Head of caudate nucleus (tissue), 42 donors: ENCODE results near the gene TOM1L2.
"Not testable (repeated sequence)": the region's sequence is repeated elsewhere in the genome, so short reads cannot be mapped to it uniquely, and the experiment has no call there.

ENCODE experiments used
- DNase-seq, 42 donors: peaks; one replicate each; pipeline versions ENCODE4 v3.0.0 to v3.0.0-alpha.2; 2020 to 2021; ENCODE audit warnings: mixed read lengths in 7 of 42
- intact Hi-C: fragments of 100-400 bp; cut with DNase I; formaldehyde crosslinking; loops from one replicate; pipeline ENCODE4 v1.15.0; 2022

The TOM1L2 gene

DNA sequence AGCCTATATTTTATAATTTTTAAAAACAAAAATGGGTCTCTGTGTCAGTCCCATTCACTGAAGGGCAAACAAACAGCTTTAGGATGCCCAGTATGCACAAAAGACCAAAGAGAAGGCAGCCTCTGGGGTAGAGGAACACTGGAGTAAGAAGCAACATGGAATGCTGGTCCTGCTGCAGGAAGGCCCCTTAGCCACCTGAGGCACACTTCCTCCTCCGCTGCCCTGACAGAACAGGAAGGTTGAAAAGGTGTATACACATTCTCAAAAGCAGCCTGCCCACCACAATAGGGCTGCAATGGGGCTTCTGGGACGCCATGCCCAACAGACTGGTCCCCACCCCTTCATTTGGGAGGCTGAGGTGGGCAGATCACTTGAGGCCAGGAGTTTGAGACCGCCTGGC, 19.5 kb downstream of the TOM1L2 start:
- DNase-seq: no peak
- intact Hi-C loops: no loop called here

DNA sequence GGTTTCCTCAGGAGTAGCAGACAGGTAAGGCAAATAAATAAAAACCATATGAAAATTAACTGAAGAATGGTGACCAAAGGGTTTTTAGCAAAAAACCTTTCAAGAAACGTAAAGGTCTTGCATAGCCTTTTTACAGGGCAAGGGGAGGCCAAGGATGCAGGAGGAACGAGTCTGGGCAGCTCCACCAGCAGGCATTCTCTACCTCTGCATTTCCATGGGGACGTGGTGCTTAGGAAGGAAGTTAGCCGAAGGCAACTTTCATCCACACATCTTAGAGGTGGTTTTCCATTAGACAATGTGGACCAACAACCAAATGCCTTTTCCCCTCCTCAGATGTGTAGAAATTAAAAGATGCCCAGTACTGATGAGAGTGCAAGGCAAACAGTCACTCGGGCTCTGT, 20.7 kb downstream of the TOM1L2 start:
- intact Hi-C loops: no loop called here
- DNase-seq: no peak

DNA sequence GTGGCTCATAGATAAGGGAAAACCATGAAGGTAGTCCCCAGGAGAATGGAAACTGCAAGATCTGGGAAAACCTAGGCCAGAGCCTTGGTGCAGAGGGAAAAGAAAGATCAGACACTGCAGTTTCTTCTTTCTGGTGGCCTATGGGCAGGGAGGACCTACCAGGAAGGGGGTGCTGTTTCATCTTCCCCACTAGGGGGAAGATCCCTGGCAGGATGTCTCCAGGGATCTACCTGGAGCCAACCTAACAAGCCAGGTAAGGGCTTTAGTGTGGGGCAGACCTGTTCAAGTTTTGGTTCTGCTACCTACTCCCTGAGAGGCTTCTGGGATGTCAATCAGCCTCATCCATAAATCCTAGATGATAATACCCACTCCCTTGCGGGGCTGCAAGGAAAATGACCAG, 21.4 kb downstream of the TOM1L2 start:
- intact Hi-C loops: no loop called here
- no peak for DNase-seq

DNA sequence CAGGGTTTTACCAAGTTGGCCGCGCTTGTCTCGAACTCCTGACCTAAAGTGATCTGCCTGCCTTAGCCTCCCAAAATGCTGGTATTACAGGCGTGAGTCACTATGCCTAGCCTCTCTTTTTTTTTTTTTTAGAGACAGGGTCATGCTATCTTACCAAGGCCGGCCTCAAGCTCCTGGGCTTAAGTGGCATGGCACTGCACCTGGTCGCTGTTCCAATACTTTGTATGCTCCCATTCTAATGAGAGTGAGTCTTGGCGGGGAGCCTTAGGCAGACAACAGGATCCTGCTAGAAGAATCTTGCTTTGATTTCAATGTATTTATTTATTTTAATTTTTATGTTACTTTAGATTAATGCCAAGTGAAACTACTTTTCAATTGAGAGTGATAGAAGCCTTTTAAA, 21.9 kb downstream of the TOM1L2 start:
- intact Hi-C loops: no loop called here
- no peak for DNase-seq

DNA sequence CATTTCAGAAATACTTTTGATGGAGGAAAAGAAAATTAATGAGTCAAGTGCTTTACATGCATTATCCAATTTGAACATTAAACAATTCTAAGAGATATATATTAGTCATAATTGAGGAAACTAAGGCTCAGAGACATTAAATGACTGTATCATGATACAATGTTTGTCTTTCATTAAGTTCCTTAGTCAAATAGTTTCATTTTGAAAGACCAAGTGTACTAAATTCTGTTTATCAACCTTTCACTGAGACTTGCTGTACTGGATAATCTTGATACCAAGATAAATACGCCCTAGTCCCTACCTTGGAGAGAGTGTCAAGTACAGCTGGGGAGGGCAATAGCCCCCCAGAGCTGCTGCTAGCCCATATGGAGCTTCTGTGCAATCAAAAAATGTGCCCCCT, 24.2 kb downstream of the TOM1L2 start:
- intact Hi-C loops: no loop called here
- no peak for DNase-seq

DNA sequence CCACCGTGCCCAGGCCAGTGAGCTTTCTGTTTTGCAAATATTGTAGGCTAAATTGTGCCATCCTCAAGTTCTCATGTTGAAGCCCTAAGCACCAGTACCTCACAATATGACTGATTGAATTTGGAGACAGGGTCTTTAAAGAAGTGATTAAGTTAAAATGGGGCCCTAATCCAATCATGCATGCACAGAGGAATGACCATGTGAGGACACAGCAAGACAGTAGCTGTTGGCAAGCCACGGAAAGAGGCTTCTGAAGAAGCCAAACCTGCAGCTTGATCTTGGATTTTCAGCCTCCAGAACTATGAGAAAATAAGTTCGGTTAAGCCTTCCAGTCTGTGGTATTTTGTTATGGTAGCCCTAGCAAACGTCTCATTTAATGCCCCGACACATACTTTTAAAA, 24.9 kb downstream of the TOM1L2 start:
- intact Hi-C loops: no loop called here
- no peak for DNase-seq

DNA sequence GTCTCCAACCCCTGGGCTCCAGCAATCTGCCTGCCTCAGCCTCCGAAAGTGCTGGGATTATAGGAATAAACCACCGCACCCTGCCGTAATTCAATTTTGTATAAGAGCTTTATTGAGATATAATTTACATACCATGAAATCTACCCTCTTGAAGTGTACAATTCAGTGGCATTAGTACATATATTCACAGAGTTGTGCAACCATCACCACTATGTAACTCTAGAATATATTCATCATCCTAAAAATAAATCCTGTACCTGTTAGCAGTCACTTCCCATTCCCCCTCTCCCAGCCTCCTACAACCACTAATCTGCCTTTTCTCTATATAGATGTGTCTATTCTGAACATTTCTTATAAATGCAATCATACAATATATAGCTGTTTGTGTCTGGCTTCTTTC, 26.1 kb downstream of the TOM1L2 start:
- intact Hi-C loops: no loop called here
- no peak for DNase-seq

DNA sequence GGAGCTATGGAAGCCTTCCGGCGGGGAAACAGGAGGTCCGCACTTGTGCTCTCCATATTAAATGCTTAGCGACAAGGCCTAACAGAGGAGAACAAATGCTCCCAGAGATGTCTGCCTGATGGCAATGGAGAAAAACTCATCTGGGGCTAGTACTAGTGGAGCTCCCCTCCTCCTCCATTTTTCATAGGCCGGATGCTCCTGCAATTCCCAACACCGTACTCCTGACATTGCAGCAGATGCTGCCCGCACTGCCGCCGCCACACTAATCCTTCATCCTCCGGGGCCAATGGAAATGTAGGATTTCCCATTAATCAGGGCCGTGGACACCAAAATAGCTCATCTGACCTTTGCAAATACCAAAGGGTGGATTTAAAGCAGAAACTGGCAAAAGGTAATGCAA, 27.5 kb downstream of the TOM1L2 start:
- no peak for DNase-seq
- intact Hi-C loops: no loop called here

DNA sequence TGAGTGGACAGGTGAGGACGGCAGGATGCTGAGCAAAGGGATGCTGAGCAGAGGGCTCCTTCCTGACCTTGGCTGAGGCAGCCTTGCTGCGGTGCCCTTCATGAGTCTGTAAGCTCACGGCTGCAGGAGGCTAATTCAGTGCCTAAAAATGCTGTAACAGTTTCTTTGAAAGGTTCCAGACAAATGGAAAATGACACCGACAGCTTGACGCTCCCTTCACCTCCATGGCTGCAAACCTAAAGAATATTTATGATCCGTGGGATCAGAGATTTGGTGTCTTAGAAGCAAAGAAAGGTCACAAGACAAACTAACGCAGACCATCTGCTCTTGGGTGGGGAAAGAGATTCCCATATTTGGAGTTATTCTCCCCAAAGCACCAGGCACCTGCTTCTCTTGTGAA, 28.0 kb downstream of the TOM1L2 start:
- intact Hi-C loops: no loop called here
- DNase-seq: no peak

DNA sequence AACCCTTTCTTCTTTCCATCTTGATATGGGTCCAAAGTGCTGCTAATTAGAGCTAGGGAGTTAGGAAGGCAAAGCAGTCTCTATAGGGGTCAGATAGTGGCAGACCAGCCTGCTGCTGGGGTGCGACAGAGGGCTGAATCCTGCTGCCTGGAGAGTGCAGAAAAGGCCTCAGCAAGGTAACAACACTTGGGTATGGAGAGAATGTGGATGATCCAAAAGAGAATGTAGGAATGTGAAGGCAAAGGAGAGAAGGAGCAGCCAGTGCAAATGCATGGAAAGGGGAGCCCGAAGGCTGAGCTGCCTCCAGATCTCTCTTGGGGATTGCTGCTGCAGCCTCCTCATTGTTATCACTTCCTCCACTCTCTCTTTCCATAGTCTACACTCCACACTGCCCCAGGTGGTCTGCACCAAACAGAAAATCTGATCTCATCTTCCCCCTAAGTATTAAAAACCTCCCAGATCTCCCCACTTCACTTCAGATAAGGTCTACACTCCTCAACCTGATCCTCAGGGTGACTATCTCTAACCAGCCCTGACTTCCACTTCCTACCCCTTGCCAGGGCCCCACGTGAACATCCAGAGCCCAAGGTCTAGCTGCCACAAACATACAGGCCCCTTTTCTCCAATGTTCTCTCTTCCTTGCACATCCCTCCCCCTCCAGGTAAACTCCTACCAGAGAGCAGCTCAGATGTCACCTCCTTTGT, 28.8 kb downstream of the TOM1L2 start:
- intact Hi-C loops: no loop called here
- no peak for DNase-seq

DNA sequence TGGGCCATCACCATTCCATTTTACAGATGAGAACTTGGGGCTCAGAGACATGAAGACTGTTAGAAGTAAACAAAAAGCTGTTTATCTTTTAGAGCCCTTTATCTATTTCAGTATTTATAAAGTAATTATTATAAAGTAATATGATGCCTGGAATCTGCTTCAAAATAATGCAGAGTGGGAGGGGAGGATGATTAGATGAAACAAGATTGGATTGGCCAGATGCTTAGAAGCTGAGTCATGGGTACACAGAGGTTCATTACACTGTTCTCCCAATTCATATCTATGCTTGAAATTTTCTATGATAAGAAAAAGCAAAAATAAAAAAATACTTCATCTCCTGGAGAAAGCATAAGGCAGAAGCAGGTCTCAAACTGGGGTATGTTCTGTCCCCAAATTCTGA, 29.4 kb downstream of the TOM1L2 start:
- DNase-seq: no peak

DNA sequence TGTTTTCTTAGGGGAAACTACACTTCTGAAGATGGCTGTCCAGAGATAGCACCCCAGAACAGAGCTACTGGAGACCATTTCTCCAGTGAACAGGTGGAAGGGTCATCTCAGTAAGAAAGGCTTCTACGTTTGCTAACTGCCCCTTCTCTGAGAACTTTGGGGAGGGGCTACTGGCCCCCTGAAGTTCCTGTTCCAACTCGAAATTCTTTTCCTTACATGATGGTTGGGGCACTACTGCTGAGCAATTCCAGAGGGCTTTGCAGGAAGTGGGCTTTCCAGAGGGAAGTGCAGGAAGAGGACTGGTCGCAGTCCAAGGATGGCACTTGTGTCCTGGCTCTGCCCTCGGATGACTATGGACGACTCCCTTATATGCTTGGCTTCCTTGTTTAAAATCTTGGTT, 31.2 kb downstream of the TOM1L2 start:
- intact Hi-C loops: no loop called here
- DNase-seq: no peak

More for the DNA sequence above, 29.4 kb downstream of the TOM1L2 start:
- intact Hi-C loops: no loop called here

DNA sequence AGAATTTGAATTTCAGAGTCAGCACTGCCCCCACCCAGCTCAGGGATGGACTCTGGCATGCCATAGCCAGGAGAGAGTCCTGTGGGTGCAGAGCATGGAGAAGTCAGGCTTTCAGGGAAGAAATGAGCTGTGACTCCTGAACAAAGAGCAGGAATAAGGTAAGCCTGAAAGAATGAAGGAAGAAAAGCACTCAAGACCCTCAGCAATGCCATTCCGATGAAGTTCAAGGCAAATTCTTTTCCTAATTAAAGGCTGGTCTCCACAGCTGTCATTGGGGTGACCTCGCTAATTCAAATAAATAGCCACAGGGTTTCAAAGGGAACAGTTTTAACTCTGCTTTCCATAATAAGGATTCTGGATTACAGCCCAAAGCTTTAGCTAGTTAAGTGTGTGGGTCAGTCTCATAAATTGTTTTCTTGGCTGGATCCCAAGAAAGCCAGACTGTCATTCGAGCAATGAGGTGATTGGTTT, 31.7 kb downstream of the TOM1L2 start:
- DNase-seq: no peak
- intact Hi-C loops: no loop called here

DNA sequence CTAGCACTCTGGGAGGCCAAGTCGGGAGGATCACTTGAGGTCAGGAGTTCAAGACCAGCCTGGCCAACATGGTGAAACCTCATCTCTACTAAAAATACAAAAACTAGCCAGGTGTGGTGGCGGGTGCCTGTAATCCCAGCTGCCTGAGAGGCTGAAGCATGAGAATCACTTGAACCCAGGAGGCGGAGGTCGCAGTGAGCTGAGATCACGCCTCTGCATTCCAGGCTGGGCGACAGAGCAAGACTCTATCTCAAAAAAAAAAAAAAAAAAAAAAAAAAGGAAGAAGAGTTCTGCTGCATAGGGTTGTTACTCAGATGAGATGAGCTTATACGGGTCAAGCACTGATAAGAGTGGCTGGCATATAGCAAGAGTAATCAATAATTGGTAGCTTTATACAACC, 32.3 kb downstream of the TOM1L2 start:
- intact Hi-C loops, DNase-seq: not testable (repeated sequence)

DNA sequence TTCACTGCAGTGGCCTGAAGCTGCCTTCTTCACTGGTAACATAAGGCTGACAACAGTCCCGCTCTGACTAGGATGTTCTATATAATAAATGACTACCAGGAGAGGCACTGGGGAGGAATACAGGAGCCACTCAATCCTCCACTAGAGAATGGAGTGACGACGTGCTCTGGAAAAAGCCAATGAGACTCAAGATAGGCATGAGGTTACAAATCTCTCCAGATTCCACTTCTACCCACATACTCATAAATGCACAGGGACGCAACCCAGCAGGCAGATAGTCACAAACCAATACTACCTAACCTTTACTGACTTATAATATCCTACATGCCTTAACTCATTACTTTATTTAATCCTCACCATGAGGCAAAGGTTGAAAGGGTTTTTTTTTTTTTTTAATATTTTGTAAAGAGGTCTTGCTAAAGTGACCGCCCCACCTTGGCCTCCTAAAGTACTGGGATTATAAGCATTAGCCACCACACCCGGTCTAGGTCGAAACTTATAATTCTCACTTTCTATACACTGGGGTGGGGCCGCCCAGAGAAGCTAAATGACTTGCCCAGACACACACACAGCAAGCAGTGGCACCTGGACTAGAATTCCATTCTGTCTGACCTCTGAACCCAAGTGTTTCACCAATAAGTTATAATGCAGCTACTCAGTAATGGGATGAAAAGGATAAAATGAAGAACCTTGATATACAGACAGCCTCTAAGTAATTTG, 33.7 kb downstream of the TOM1L2 start:
- intact Hi-C loops: no loop called here
- DNase-seq: no peak

DNA sequence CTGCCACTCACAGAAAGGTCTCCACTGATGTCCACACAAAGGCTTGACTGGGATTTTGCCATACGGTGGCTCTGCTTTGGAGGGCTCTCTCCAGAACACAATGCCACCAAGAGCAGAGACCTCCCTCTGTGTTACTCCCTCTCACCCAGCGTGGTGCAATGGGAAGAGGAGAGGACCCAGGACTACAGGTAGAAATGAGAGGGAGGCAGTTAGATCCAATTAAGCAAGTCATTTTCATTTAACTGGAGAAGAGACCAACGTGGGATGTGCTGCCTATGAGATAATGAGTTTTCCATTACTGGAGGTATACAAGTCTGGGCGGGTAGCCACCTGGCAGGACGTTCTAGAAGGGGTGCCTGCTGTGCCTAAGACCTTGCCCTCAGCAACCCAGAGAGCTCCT, 34.2 kb downstream of the TOM1L2 start:
- intact Hi-C loops: no loop called here
- no peak for DNase-seq

DNA sequence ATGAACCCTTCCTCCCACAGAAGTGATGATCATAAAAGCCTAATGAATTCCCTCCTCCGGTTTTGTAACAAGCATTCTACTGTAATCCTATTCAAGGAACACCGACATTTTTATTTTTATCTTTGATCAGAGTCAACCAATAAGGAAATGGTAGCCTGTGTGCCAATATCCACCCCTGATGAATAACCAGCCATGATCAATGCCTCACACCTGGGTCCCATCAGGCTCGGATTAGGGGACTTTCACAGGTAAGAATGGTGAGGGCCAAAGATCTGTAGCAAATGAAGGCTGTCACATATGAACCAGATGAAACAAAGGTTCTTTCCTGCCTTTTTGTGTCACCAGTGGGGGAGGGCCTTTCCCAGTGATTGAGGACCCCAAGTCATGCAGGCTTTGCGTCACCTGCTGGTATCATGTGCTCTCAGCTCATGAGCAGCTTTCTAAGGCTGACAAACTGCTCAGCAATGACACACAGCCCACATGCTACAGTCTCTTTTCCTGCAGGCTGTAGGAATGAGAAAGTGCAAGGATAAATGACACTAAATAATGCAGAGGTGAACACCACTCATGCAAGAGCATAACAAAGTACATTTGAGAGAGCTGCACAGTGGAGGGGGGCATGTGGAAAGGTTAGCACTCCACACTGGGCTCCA, 34.9 kb downstream of the TOM1L2 start:
- intact Hi-C loops: no loop called here
- peak in 30 of 42 donors; percentile 16 to 76 (median 58) for DNase-seq

DNA sequence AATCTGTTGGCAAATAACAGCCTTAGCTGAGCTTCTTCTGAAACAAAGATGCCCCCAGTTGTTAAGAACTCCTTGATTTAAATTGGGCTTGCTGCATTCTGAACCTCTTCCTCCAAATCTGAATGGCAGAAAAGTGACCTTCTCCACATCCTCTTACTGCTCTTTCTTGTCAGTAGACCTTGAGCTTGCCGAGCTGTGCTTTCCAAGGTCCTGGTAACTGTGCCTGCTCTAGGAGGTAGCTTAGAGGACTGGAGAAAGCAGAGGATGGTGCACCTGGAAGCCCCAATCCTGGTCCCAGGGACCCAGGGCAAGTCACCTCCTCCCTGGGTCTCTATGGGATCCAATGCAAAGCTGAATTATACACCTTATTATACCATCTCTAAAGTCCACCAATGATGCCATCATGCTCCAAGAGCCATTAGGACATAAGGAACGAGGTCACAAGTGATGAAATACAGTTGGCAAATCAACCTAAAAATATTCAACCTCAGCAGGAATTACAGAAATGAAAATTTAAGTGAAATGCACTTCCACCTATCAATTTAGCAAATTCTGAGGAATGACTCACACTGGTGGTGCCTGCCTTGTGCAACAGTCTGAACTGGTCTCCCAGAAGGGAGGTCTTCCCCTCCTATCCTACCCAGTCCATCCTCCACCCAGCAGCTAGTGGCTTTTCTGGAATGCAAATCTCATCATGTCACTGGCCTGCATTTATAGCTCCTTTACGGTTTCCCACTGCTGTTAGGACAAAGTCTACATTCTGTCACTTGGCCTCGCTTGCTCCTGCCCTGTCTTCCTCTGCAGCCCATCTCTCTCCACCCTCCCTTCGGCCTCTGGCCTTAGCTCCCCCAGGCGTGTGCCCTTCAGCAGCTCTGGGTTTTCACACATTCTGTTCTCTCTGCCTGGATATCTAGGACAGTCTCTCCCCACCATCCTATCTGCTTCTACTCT, 36.6 kb downstream of the TOM1L2 start:
- intact Hi-C loops: no loop called here

DNA sequence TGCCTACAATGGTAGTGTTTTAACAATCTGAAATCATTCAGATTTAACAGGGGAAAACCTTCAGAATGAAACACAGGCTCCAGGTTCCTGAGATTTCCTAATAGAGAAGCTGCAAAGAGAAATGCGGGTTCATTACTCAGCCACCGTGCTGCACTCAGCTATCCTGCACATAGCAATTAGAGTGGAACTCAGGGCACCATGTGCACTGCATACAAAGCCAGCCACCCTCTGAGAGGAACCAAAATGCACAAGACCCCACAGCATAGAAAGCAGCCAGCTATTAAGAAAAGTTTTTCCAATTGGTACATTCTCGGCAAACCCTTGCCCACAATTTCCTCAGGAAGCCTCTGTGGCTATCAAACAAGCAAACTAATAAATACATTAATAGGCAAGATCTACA, 37.4 kb downstream of the TOM1L2 start:
- intact Hi-C loops: no loop called here
- peak in 9 of 42 donors; percentile 14 to 69 (median 38) for DNase-seq

More for the DNA sequence above, 36.6 kb downstream of the TOM1L2 start:
- DNase-seq: peak in 5 of 42 donors; percentile 30 to 73 (median 49)
